IMR-90 (cell line): ENCODE measurements around the gene CDCP1. TPM values are rescaled to one million over a fixed set of nuclear protein-coding genes. Genes with fewer than 3 reads are reported as not detected.
A peak's percentile ranks its signal among the peaks of the same experiment; 100 is the strongest.

Experiments used
- ATAC-seq: fragments of 200-7000 bp; cut with Tn5 transposase; 2 replicates; pipeline ENCODE4 v1.9.1; 2020; ENCODE audit warnings: low read depth, mild to moderate bottlenecking, moderate library complexity
- BruUV-seq: library from RNA; stranded (reverse); fragments of 400-500 nt; replicated peaks from 2 replicates; lab custom pipeline; 2021; lab: Mats Ljungman, UMichigan
- CTCF ChIA-PET: fragments of 300-600 bp; formaldehyde crosslinking; extraction: SDS; loops from one replicate; lab custom pipeline; 2021; ENCODE audit warnings: antibody characterized with exemption; lab: Yijun Ruan, JAX
- POLR2A ChIA-PET: fragments of 300-600 bp; sonication (Branson Sonifier 250); formaldehyde crosslinking; loops from one replicate; lab custom pipeline; 2022; ENCODE audit warnings: antibody characterized with exemption; ENCODE audit not compliant: unreplicated experiment; lab: Charles Lee
- DNase-seq: peaks from one replicate; pipeline ENCODE4 v3.0.0; 2013
- H2AFZ ChIP-seq: replicated peaks from 2 replicates; pipeline ENCODE3; 2013; ENCODE audit warnings: low read length, mild to moderate bottlenecking; ENCODE audit not compliant: poor library complexity
- H2AK5ac ChIP-seq: 2 replicates; pipeline ENCODE4 v1.6.1; 2013; ENCODE audit warnings: low read depth, low read length, inconsistent platforms
- H2AK9ac ChIP-seq: replicated peaks from 2 replicates; pipeline ENCODE3; 2013; ENCODE audit warnings: mild to moderate bottlenecking, low read depth, low read length, moderate library complexity; ENCODE audit not compliant: poor library complexity
- H2BK120ac ChIP-seq: 2 replicates; pipeline ENCODE4 v1.6.1; 2013; ENCODE audit warnings: low read depth, low read length, inconsistent platforms
- H2BK15ac ChIP-seq: 3 replicates; pipeline ENCODE4 v1.6.1; 2013; ENCODE audit warnings: low read depth, low read length, inconsistent platforms
- H2BK20ac ChIP-seq: 2 replicates; pipeline ENCODE4 v1.6.1; 2013; ENCODE audit warnings: low read depth, mild to moderate bottlenecking, inconsistent platforms, low read length, moderate library complexity
- H2BK5ac ChIP-seq: 2 replicates; pipeline ENCODE4 v1.6.1; 2013; ENCODE audit warnings: mild to moderate bottlenecking, low read depth, low read length, inconsistent platforms; ENCODE audit not compliant: poor library complexity, severe bottlenecking
- H3K14ac ChIP-seq: replicated peaks from 2 replicates; pipeline ENCODE4 v1.6.1; 2013; ENCODE audit warnings: low read depth, low read length, inconsistent platforms
- H3K18ac ChIP-seq: 2 replicates; pipeline ENCODE4 v1.6.1; 2013; ENCODE audit warnings: low read depth, low read length, control low read depth
- H3K23ac ChIP-seq: 2 replicates; pipeline ENCODE4 v1.6.1; 2013; ENCODE audit warnings: low read depth, low read length, inconsistent platforms
- H3K27ac ChIP-seq: 2 replicates; pipeline ENCODE4 v1.5.1; 2013; ENCODE audit warnings: mild to moderate bottlenecking, control low read depth, low read length; ENCODE audit not compliant: insufficient read depth
- H3K27me3 ChIP-seq: 2 replicates; pipeline ENCODE4 v1.6.1; 2013; ENCODE audit warnings: low read length; ENCODE audit not compliant: control insufficient read depth, insufficient read depth
- H3K36me3 ChIP-seq: 2 replicates; pipeline ENCODE4 v1.6.1; 2013; ENCODE audit warnings: low read length, mixed read lengths; ENCODE audit not compliant: control insufficient read depth, insufficient read depth
- H3K4ac ChIP-seq: 2 replicates; pipeline ENCODE4 v1.6.1; 2013; ENCODE audit warnings: low read depth, low read length, inconsistent platforms
- H3K4me1 ChIP-seq: 2 replicates; pipeline ENCODE4 v1.6.1; 2013; ENCODE audit warnings: low read length, mixed read lengths; ENCODE audit not compliant: control insufficient read depth, insufficient read depth
- H3K4me2 ChIP-seq: 2 replicates; pipeline ENCODE4 v1.6.1; 2013; ENCODE audit warnings: low read depth, mild to moderate bottlenecking, control low read depth, low read length, moderate library complexity
- H3K4me3 ChIP-seq: 2 replicates; pipeline ENCODE4 v1.5.1; 2013; ENCODE audit warnings: low read depth, mild to moderate bottlenecking, control low read depth, low read length, moderate library complexity; ENCODE audit not compliant: insufficient read depth
- H3K56ac ChIP-seq: 2 replicates; pipeline ENCODE4 v1.6.1; 2013; ENCODE audit warnings: low read length, inconsistent platforms; ENCODE audit not compliant: insufficient read depth; ENCODE audit errors: extremely low read depth
- H3K79me1 ChIP-seq, 2 experiments: 2 replicates each; pipeline ENCODE4 v1.6.1; 2013; ENCODE audit warnings: low read length in 2 of 2, inconsistent platforms in 1 of 2, low read depth in 1 of 2
- H3K9ac ChIP-seq: 2 replicates; pipeline ENCODE4 v1.6.1; 2013; ENCODE audit warnings: low read depth, low read length, control low read depth
- H3K9me1 ChIP-seq: 2 replicates; pipeline ENCODE4 v1.6.1; 2013; ENCODE audit warnings: low read length, inconsistent platforms; ENCODE audit not compliant: insufficient read depth
- H3K9me3 ChIP-seq: 2 replicates; pipeline ENCODE4 v1.6.1; 2013; ENCODE audit warnings: low read length; ENCODE audit not compliant: control insufficient read depth, insufficient read depth
- H4K20me1 ChIP-seq: 2 replicates; pipeline ENCODE4 v1.6.1; 2013; ENCODE audit warnings: low read length, inconsistent platforms; ENCODE audit not compliant: insufficient read depth
- H4K5ac ChIP-seq: 2 replicates; pipeline ENCODE4 v1.6.1; 2013; ENCODE audit warnings: mild to moderate bottlenecking, low read depth, low read length, control low read depth
- H4K8ac ChIP-seq, 2 experiments: 2 replicates each; pipeline ENCODE4 v1.6.1; 2013; ENCODE audit warnings: low read depth in 2 of 2, low read length in 2 of 2, control low read depth in 1 of 2, inconsistent platforms in 1 of 2
- H4K91ac ChIP-seq: 2 replicates; pipeline ENCODE4 v1.6.1; 2013; ENCODE audit warnings: low read depth, low read length, inconsistent platforms; ENCODE audit not compliant: insufficient read depth
- BHLHE40 ChIP-seq: fragments of 150-350 bp; IDR thresholded peaks from 2 replicates; pipeline ENCODE4 v1.6.1; 2016; ENCODE audit warnings: mild to moderate bottlenecking, low read depth, low read length
- CEBPB ChIP-seq: IDR thresholded peaks from 2 replicates; pipeline ENCODE4 v1.6.1; 2012; ENCODE audit warnings: low read depth, low read length, improper control_type of control experiment
- CHD1 ChIP-seq: IDR thresholded peaks from 2 replicates; pipeline ENCODE4 v1.6.1; 2012; ENCODE audit warnings: low read depth, low read length, improper control_type of control experiment
- CTCF ChIP-seq: conservative IDR thresholded peaks from 2 replicates; pipeline ENCODE4 v1.5.1; 2012; ENCODE audit warnings: mild to moderate bottlenecking, low read depth, low read length, improper control_type of control experiment
- ELK1 ChIP-seq: fragments of 150-350 bp; IDR thresholded peaks from 2 replicates; pipeline ENCODE4 v1.6.1; 2016; ENCODE audit warnings: low read depth, mild to moderate bottlenecking, low read length, moderate library complexity, borderline replicate concordance
- FOS ChIP-seq: fragments of 150-350 bp; IDR thresholded peaks from 2 replicates; pipeline ENCODE4 v1.6.1; 2016; ENCODE audit warnings: low read depth, low read length
- MAFK ChIP-seq: IDR thresholded peaks from 2 replicates; pipeline ENCODE4 v1.6.1; 2012; ENCODE audit warnings: low read depth, low read length, improper control_type of control experiment
- MAZ ChIP-seq: IDR thresholded peaks from 2 replicates; pipeline ENCODE4 v1.6.1; 2012; ENCODE audit warnings: low read depth, mild to moderate bottlenecking, low read length, improper control_type of control experiment, moderate library complexity, borderline replicate concordance
- MXI1 ChIP-seq: IDR thresholded peaks from 2 replicates; pipeline ENCODE4 v1.6.1; 2012; ENCODE audit warnings: low read depth, mild to moderate bottlenecking, low read length, moderate library complexity, borderline replicate concordance
- NFE2L2 ChIP-seq: fragments of 150-350 bp; IDR thresholded peaks from 2 replicates; pipeline ENCODE4 v1.6.1; 2016; ENCODE audit warnings: low read depth, mild to moderate bottlenecking, low read length
- POLR2A ChIP-seq: IDR thresholded peaks from 2 replicates; pipeline ENCODE4 v1.6.1; 2012; ENCODE audit warnings: mild to moderate bottlenecking, low read depth, low read length
- RAD21 ChIP-seq: IDR thresholded peaks from 2 replicates; pipeline ENCODE4 v1.6.1; 2012; ENCODE audit warnings: low read length, improper control_type of control experiment
- RCOR1 ChIP-seq: IDR thresholded peaks from 2 replicates; pipeline ENCODE4 v1.6.1; 2012; ENCODE audit warnings: mild to moderate bottlenecking, low read length, improper control_type of control experiment; ENCODE audit not compliant: insufficient replicate concordance
- RFX5 ChIP-seq: IDR thresholded peaks from 2 replicates; pipeline ENCODE4 v1.8.0; 2012; ENCODE audit warnings: low read depth, mild to moderate bottlenecking, low read length, moderate library complexity
- SMC3 ChIP-seq: fragments of 150-350 bp; IDR thresholded peaks from 2 replicates; pipeline ENCODE4 v1.6.1; 2016; ENCODE audit warnings: low read depth, mild to moderate bottlenecking, antibody characterized with exemption, low read length, moderate library complexity
- USF2 ChIP-seq: fragments of 150-350 bp; IDR thresholded peaks from 2 replicates; pipeline ENCODE4 v1.6.1; 2017; ENCODE audit warnings: mild to moderate bottlenecking, antibody characterized with exemption, low read length, low read depth
- WGBS, 2 experiments: methylation state at CpG; one replicate each; pipeline versions ENCODE4 v1.1.5 to v1.1.7; 2013; ENCODE audit warnings: missing lambda C conversion rate in 2 of 2; ENCODE audit not compliant: insufficient read length in 1 of 2; ENCODE audit errors: extremely low coverage in 2 of 2; 5-methylcytosine and 5-hydroxymethylcytosine counted together
- dilution Hi-C: fragments of 300-500 bp; cut with HindIII; formaldehyde crosslinking; loops from one replicate; pipeline ENCODE4 v1.14.3; 2018; ENCODE audit warnings: low sequenced_read_pairs; ENCODE audit not compliant: unreplicated experiment
- in situ Hi-C: fragments of 300-500 bp; cut with MboI; formaldehyde crosslinking; loops from 3 replicates; pipeline ENCODE4 v1.14.3; 2019; ENCODE audit warnings: low sequenced_read_pairs, inconsistent platforms, mixed read lengths
- intact Hi-C: fragments of 100-400 bp; cut with micrococcal nuclease; formaldehyde crosslinking; loops from 2 replicates; pipeline ENCODE4 v1.10.0; 2022
- polyA plus RNA-seq, 3 experiments: library from polyadenylated mRNA; depleted of rRNA; stranded (reverse); fragments of >200 nt; gene quantifications; 2 replicates each; pipeline ENCODE4 v1.2.3, GENCODE V29; 2012; ENCODE audit warnings: low replicate concordance in 1 of 3
- total RNA-seq: library from RNA; depleted of rRNA; stranded (reverse); fragments of >200 nt; gene quantifications from 2 replicates; pipeline ENCODE4 v1.2.3, GENCODE V29; 2012

Gene CDCP1
- total and polyA plus RNA-seq, 2 of the 4 experiments (the other 2 are of a cell fraction) = 2.5 to 3.8 TPM

GRCh38 chr3:45166321-45166879 is 20.2 kb upstream of the CDCP1 start:
- DNase-seq = no peak
- Histone ChIP-seq H3K79me1 (no peaks in the 10 kb centered on the region; a peak in 1 of 4 replicates), H4K91ac (peak overlapping the region; percentile 91), H2BK120ac (peak overlapping the region; percentile 96), H3K27me3 (no peaks in the 10 kb centered on the region), H3K18ac (peak overlapping the region; percentile 78), H2BK20ac (peak overlapping the region; percentile 97), H3K56ac (peak overlapping the region; percentile 55), H3K36me3 (no peaks in the 10 kb centered on the region), H3K4me2 (no peak overlapping the region), H3K9me1 (peaks cover 17% of the 10 kb centered on the region), H3K4me1 (peaks cover 17% of the 10 kb centered on the region), H2BK15ac (peak overlapping the region; percentile 89), H4K8ac (peak overlapping the region; percentile 85 to 91), H3K23ac (peak overlapping the region; percentile 79), H3K14ac (peak overlapping the region; percentile 92), H3K27ac (peak overlapping the region; percentile 78), H3K9ac (no peak overlapping the region), H4K5ac (peak overlapping the region; percentile 73), H2AK5ac (peak overlapping the region; percentile 99), H2AFZ (peak overlapping the region; percentile 65), H3K4ac (peak overlapping the region; percentile 99), H2BK5ac (peak overlapping the region; percentile 92), H3K9me3 (no peaks in the 10 kb centered on the region), H4K20me1 (no peaks in the 10 kb centered on the region), H2AK9ac (peak overlapping the region; percentile 48), H3K4me3 (no peak overlapping the region)
- intact Hi-C loops (no loop called here), dilution Hi-C loops (no loop called here), in situ Hi-C loops (no loop called here)
- TF ChIP-seq SMC3 (no peak), CEBPB (no peak), RAD21 (no peak), MXI1 (no peak), CHD1 (no peak), POLR2A (no peak), ELK1 (no peak), FOS (no peak), MAZ (no peak), RFX5 (no peak), MAFK (no peak), CTCF (no peak), NFE2L2 (no peak), USF2 (no peak), RCOR1 (no peak), BHLHE40 (no peak)
- 100% methylated on average over 1 of the region's 3 CpGs; no CpG with 5 or more reads in 1 of the 2 experiments for WGBS, 2 experiments
- ChIA-PET CTCF (interaction anchor here (0.6 kb wide), 1 partner anchor 33 kb away, joined by 4 read pairs; no protein-coding TSS in a partner anchor), POLR2A (no interaction called here)
- BruUV-seq = no TSS peak
- no peak for ATAC-seq
